Measurements from ENCODE around the gene TMEM259. TPM values are rescaled to one million over a fixed set of nuclear protein-coding genes. Genes with fewer than 3 reads are reported as not detected.
A peak's percentile ranks its signal among the peaks of the same experiment; 100 is the strongest.

TMEM259 gene
- total and polyA plus RNA-seq, 9 of the 15 experiments (the other 6 are each of a cell fraction or from before 2014, with no cell fraction given): 0.52 to 231 (median 63.6) TPM

- TF ChIP-seq FOXP4 (CRISPR knock-in tag; IDR thresholded peaks at IDR 0.05; ENCODE audit: borderline replicate concordance): no peak
- TF ChIP-seq NBN (IDR thresholded peaks at IDR 0.05; ENCODE audit: low read depth): 0 out of 2 replicates have a peak, but pooled peaks have one; percentile 19
- peak; percentile 55 to 75; a peak in 3 of 4 replicates for TF ChIP-seq MAZ (CRISPR knock-in tag; conservative IDR thresholded peaks at IDR 0.05 in 1 of 2, IDR thresholded peaks at IDR 0.05 in 1 of 2)
- no peak for TF ChIP-seq PREB (CRISPR knock-in tag; IDR thresholded peaks at IDR 0.05)
- no peak for TF ChIP-seq TAF15 (IDR thresholded peaks at IDR 0.05; ENCODE audit: low read depth, low read length)
- no peak for TF ChIP-seq GATA2 (CRISPR knock-in tag; IDR thresholded peaks at IDR 0.05)
- no peak for TF ChIP-seq RFX7 (CRISPR knock-in tag; IDR thresholded peaks at IDR 0.05)
- TF ChIP-seq MYBL2 (IDR thresholded peaks at IDR 0.05; ENCODE audit: low read depth): no peak
- no peak for TF ChIP-seq MYBL2 (CRISPR knock-in tag; IDR thresholded peaks at IDR 0.05; ENCODE audit: borderline replicate concordance)
- TF ChIP-seq TFAP4 (CRISPR knock-in tag; IDR thresholded peaks at IDR 0.05; ENCODE audit: borderline replicate concordance): peak; percentile 77
- TF ChIP-seq ZNF780A (CRISPR knock-in tag; IDR thresholded peaks at IDR 0.05): no peak
- TF ChIP-seq RBM25 (IDR thresholded peaks at IDR 0.05; ENCODE audit: low read depth, low read length, severe bottlenecking): no peak
- TF ChIP-seq ZNF76 (CRISPR knock-in tag; IDR thresholded peaks at IDR 0.05; ENCODE audit: borderline replicate concordance): no peak
- TF ChIP-seq GTF2A2 (tag; IDR thresholded peaks at IDR 0.05): no peak
- no peak for TF ChIP-seq PHB2 (IDR thresholded peaks at IDR 0.05; ENCODE audit: low read depth)
- no peak for TF ChIP-seq HBP1 (CRISPR knock-in tag; IDR thresholded peaks at IDR 0.05)
- TF ChIP-seq XRCC5 (IDR thresholded peaks at IDR 0.05; ENCODE audit: low read depth, low read length): no peak
- peak; percentile 88 for TF ChIP-seq CBFA2T3 (IDR thresholded peaks at IDR 0.05)
- TF ChIP-seq SNRNP70 (optimal IDR thresholded peaks at IDR 0.05; ENCODE audit: low read depth, low read length): no peak
- no peak for TF ChIP-seq TSC22D4 (tag; IDR thresholded peaks at IDR 0.05)
- TF ChIP-seq SOX6 (IDR thresholded peaks at IDR 0.05): peak; percentile 43; the same call in 1 of the 2 replicates
- TF ChIP-seq ZNF133 (CRISPR knock-in tag; IDR thresholded peaks at IDR 0.05): no peak
- no peak for TF ChIP-seq NR2F6 (CRISPR knock-in tag; IDR thresholded peaks at IDR 0.05)
- TF ChIP-seq RBM17 (IDR thresholded peaks at IDR 0.05; ENCODE audit: borderline replicate concordance, low read depth, low read length): no peak
These were observed 58.9 kb downstream of the TMEM259 start (continued) for GRCh38 chr19:961866-962620.
